ENCODE measurements around the gene CDH23. TPM values are rescaled to one million over a fixed set of nuclear protein-coding genes. Genes with fewer than 3 reads are reported as not detected.

CDH23 gene
- total RNA-seq, 1 experiment from 2014 or later: not detected

DNA sequence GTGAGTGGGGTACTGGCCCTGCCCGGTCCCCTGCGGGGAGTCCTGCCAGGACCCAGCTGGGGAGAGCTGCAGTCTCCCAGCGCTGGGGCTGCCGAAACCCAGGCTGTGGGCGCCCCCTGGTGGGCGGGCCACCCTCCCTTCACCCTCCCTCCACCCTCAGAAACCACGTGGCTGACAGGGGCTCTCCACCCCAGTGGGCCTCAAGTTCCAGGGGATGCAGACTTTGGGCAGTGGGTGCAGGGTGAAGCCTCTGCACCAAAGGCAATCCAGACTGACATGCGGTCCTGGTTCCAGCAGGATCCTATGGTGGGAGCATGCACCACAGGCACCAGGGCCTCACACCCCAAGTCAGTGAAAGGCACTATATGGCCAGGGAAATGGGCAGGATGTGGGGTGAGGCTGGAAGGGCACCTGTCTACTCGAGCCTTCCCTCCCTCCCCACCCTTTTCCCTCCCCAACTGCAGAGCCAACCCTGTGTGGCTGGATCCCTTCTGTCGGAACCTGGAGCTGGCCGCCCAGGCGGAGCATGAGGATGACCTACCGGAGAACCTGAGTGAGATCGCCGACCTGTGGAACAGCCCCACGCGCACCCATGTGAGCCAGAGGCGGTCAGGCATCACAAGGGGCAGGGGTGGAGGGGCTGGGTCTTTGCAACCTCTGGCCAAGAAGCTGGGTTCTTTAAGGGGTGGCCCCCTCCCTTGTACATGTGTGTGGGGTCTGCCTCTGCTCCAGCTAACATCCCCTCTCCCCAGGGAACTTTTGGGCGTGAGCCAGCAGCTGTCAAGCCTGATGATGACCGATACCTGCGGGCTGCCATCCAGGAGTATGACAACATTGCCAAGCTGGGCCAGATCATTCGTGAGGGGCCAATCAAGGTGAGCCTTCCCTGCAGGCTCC lies 415.5 kb downstream of the CDH23 start:
- Histone ChIP-seq H3K9me3 (ENCODE audit: low read length) (no peaks in the 10 kb centered on the region), H4K20me1 (ENCODE audit: low read length) (no peaks in the 10 kb centered on the region), H3K4me3 (ENCODE audit: low read length) (no peak overlapping the region), H3F3A (ENCODE audit: low read length, unreplicated experiment) (no peaks in the 10 kb centered on the region), H3K4me1 (ENCODE audit: insufficient read depth, low read length) (no peaks in the 10 kb centered on the region), H3K9ac (ENCODE audit: low read length) (no peak overlapping the region), H2AFZ (ENCODE audit: low read length) (no peak overlapping the region), H3K4me2 (ENCODE audit: low read length) (no peak overlapping the region), H3K27ac (ENCODE audit: low read length) (no peak overlapping the region), H3K9me2 (replicated peaks; ENCODE audit: low read length) (no peaks in the 10 kb centered on the region), H3K27me3 (ENCODE audit: low read length) (no peaks in the 10 kb centered on the region), H3K36me3 (ENCODE audit: low read depth, low read length) (peaks cover 3% of the 10 kb centered on the region; the same call in 1 of the 2 replicates), H3K79me2 (ENCODE audit: low read length) (no peaks in the 10 kb centered on the region)
- DNase-seq (peak; percentile 60), ATAC-seq (peak; percentile 77)
- intact Hi-C loops (cut with micrococcal nuclease): loop anchor here (5.0 kb wide), 2 partner anchors 40 to 105 kb away; partner anchors contain the start of gene VSIR
- ChIA-PET CTCF (no interaction called here), POLR2A (ENCODE audit: unreplicated experiment) (no interaction called here)
- BruUV-seq (replicated peaks): no TSS peak
- TF ChIP-seq EZH2phosphoT487 (IDR thresholded peaks at IDR 0.05; ENCODE audit: borderline replicate concordance, low read length) (no peak), EZH2 (IDR thresholded peaks at IDR 0.05; ENCODE audit: low read length, unreplicated experiment) (no peak)
- TF ChIP-seq, protein P1, sequence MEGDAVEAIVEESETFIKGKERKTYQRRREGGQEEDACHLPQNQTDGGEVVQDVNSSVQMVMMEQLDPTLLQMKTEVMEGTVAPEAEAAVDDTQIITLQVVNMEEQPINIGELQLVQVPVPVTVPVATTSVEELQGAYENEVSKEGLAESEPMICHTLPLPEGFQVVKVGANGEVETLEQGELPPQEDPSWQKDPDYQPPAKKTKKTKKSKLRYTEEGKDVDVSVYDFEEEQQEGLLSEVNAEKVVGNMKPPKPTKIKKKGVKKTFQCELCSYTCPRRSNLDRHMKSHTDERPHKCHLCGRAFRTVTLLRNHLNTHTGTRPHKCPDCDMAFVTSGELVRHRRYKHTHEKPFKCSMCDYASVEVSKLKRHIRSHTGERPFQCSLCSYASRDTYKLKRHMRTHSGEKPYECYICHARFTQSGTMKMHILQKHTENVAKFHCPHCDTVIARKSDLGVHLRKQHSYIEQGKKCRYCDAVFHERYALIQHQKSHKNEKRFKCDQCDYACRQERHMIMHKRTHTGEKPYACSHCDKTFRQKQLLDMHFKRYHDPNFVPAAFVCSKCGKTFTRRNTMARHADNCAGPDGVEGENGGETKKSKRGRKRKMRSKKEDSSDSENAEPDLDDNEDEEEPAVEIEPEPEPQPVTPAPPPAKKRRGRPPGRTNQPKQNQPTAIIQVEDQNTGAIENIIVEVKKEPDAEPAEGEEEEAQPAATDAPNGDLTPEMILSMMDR (conservative IDR thresholded peaks at IDR 0.05; ENCODE audit: low read depth, low read length): peak; percentile 84

DNA sequence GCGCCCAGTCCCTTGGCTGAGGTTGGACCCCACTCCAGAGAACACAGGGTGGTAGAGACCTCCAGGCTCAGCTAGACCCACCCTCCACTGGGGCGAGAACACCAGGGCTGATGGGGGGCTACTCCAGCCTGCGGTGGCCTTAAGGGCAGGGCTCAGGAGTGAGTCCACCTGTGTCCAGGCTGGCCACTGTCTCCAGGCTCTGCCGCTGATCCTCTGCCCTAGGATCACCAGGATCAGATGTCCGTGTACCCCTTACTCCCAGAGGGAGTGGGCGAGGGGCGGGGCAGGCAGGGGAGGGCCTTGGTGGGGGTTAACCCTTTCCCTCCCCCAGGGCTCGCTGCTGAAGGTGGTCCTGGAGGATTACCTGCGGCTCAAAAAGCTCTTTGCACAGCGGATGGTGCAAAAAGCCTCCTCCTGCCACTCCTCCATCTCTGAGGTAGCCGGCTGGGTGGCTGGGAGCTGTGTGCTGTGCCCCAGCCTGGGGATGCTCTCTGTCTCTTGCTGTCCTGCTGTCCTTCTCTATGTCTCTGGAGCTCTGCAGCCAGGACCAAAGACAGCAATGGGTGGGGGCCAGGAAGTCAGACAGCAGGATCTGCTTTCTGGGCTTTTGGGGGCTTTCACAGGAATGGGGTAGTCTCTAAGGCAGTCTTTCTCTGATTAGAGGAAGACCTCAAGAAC lies 416.3 kb downstream of the CDH23 start:
- TF ChIP-seq, protein P1 (conservative IDR thresholded peaks at IDR 0.05; ENCODE audit: low read depth, low read length): no peak
- TF ChIP-seq EZH2phosphoT487 (IDR thresholded peaks at IDR 0.05; ENCODE audit: borderline replicate concordance, low read length): no peak
- TF ChIP-seq EZH2 (IDR thresholded peaks at IDR 0.05; ENCODE audit: low read length, unreplicated experiment): no peak
- no peaks in the 10 kb centered on the region for H3F3A ChIP-seq (ENCODE audit: low read length, unreplicated experiment)
- H3K9ac ChIP-seq (ENCODE audit: low read length): no peak overlapping the region
- no peak overlapping the region for H3K4me2 ChIP-seq (ENCODE audit: low read length)
- no peaks in the 10 kb centered on the region for H3K4me1 ChIP-seq (ENCODE audit: insufficient read depth, low read length)
- intact Hi-C loops (cut with micrococcal nuclease): loop anchor here (5.0 kb wide), 2 partner anchors 41 to 106 kb away; partner anchors contain the start of gene VSIR
- BruUV-seq (replicated peaks): no TSS peak
- no peaks in the 10 kb centered on the region for H4K20me1 ChIP-seq (ENCODE audit: low read length)
- ChIA-PET CTCF (no interaction called here), POLR2A (ENCODE audit: unreplicated experiment) (no interaction called here)
- no peaks in the 10 kb centered on the region for H3K79me2 ChIP-seq (ENCODE audit: low read length)
- H3K36me3 ChIP-seq (ENCODE audit: low read depth, low read length): peaks cover 3% of the 10 kb centered on the region; the same call in 1 of the 2 replicates
- no peaks in the 10 kb centered on the region for H3K27me3 ChIP-seq (ENCODE audit: low read length)
- H3K9me2 ChIP-seq (replicated peaks; ENCODE audit: low read length): no peaks in the 10 kb centered on the region
- no peak overlapping the region for H3K27ac ChIP-seq (ENCODE audit: low read length)
- ATAC-seq (no peak), DNase-seq (no peak)
- no peak overlapping the region for H3K4me3 ChIP-seq (ENCODE audit: low read length)
- no peaks in the 10 kb centered on the region for H3K9me3 ChIP-seq (ENCODE audit: low read length)
- H2AFZ ChIP-seq (ENCODE audit: low read length): no peak overlapping the region
